Measurements from ENCODE around the gene MDM4.

DNA sequence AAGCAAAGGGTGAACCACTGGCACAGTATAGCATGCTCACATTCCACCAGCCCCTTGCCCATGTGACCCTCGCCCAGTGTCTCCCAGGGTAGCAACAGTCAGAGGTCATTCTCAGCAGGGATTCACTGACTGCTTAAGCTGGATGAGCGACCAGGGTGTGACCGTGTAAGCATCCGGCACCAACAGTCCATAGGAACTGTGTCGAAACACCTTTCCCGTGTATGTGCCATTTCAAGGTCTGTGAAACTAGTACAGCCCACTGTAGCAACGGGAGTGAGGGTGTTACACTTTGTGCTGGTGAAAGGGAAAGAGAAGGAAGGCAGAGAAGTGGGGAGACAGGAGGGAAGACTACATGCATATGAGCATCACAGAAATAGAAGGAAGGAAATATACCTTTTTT lies 32.4 kb upstream of the MDM4 start:
- TF ChIP-seq, protein P1, sequence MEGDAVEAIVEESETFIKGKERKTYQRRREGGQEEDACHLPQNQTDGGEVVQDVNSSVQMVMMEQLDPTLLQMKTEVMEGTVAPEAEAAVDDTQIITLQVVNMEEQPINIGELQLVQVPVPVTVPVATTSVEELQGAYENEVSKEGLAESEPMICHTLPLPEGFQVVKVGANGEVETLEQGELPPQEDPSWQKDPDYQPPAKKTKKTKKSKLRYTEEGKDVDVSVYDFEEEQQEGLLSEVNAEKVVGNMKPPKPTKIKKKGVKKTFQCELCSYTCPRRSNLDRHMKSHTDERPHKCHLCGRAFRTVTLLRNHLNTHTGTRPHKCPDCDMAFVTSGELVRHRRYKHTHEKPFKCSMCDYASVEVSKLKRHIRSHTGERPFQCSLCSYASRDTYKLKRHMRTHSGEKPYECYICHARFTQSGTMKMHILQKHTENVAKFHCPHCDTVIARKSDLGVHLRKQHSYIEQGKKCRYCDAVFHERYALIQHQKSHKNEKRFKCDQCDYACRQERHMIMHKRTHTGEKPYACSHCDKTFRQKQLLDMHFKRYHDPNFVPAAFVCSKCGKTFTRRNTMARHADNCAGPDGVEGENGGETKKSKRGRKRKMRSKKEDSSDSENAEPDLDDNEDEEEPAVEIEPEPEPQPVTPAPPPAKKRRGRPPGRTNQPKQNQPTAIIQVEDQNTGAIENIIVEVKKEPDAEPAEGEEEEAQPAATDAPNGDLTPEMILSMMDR (IDR thresholded peaks at IDR 0.05) = no peak
- TF ChIP-seq POLR2A (IDR thresholded peaks at IDR 0.05) (no peak), POLR2AphosphoS5 (IDR thresholded peaks at IDR 0.05; ENCODE audit: insufficient read depth in 1 of 2, low read depth in 1 of 2) (no peak)

Data from vagina (tissue), 2 donors.